ENCODE measurements around the gene SUGCT. TPM values are rescaled to one million over a fixed set of nuclear protein-coding genes. Genes with fewer than 3 reads are reported as not detected.

SUGCT gene
- total RNA-seq, 1 experiment from 2014 or later = 5.4 TPM

DNA sequence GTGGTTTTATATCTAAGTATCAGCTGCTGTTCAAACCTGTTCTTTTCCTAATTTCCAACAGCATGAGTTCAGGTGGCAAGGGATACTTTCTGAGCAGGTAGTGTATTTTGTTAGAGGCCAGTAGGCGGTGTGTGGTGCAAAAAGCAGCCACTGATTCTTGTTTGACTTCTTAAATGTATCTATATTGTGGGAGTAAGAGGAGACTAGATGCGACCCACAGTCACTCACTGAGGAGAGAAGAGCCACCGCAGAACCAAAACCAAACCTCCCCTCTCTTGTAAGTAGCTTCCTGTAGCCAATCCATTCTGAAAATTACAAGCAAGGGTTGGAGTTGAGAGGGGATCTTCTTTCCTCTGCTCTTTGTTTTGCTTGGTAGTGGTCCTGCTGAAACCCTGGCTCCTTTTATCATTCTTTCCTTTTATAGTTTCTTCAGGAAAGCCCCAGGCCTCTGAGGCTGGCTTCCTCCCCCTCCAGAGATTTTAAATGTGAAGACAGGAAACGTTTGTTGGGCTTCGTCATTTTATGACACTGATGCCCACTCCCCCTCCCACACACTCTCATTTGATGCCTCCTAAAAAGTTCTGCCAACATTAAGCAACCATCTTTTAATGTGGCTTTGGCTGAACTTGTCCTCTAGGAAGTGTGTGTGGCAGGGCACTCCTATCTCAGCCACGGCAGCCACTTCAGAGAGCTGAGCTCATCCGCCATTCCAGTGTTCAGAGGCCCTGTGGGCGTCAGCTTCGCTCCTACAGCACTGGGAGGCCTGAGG is 566.0 kb downstream of the SUGCT start:
- Histone ChIP-seq H2BK20ac (ENCODE audit: low read depth, low read length, poor library complexity, severe bottlenecking) (no peak overlapping the region), H2AK5ac (ENCODE audit: insufficient read length, low read length) (no peak overlapping the region), H4K20me1 (ENCODE audit: control insufficient read depth, insufficient read depth, insufficient read length) (no peaks in the 10 kb centered on the region), H3K56ac (ENCODE audit: insufficient read length, low read depth, low read length) (no peak overlapping the region), H4K91ac (ENCODE audit: insufficient read length, low read depth, low read length) (no peak overlapping the region), H3K9me3 (ENCODE audit: control insufficient read depth, low read depth, low read length) (no peaks in the 10 kb centered on the region), H3K79me2 (ENCODE audit: insufficient read depth, low read length) (no peaks in the 10 kb centered on the region), H3K23me2 (ENCODE audit: insufficient read length, low read depth, low read length, poor library complexity, severe bottlenecking) (no peaks in the 10 kb centered on the region), H3K18ac (ENCODE audit: insufficient read length, low read depth, low read length) (no peak overlapping the region), H3T11ph (ENCODE audit: low read length) (no peak overlapping the region), H4K5ac (ENCODE audit: insufficient read length, low read depth, low read length) (no peak overlapping the region), H3K79me1 (ENCODE audit: insufficient read depth, low read depth, low read length, poor library complexity, severe bottlenecking) (no peaks in the 10 kb centered on the region), H3K4me1 (ENCODE audit: insufficient read depth, low read length) (peaks cover 2% of the 10 kb centered on the region; the same call in 1 of the 2 replicates), H3K27me3 (ENCODE audit: insufficient read depth, low read length) (no peaks in the 10 kb centered on the region; the same call in 1 of the 2 replicates), H4K8ac (replicated peaks; ENCODE audit: insufficient read length, low read depth, low read length) (no peak overlapping the region), H2BK12ac (ENCODE audit: insufficient read length, low read depth, low read length) (no peak overlapping the region), H2AFZ (ENCODE audit: low read length) (peak overlapping the region; percentile 63), H2BK120ac (ENCODE audit: low read depth, low read length, poor library complexity, severe bottlenecking) (no peak overlapping the region), H3K23ac (ENCODE audit: insufficient read length, low read depth, low read length) (no peak overlapping the region), H3K4ac (ENCODE audit: low read depth, low read length) (no peak overlapping the region), H2BK5ac (ENCODE audit: insufficient read length, low read length) (no peak overlapping the region), H2BK15ac (ENCODE audit: low read depth, low read length) (no peak overlapping the region), H3K9ac (ENCODE audit: extremely low read depth, insufficient read length, low read length) (no peak overlapping the region), H3K4me2 (ENCODE audit: insufficient read depth, insufficient read length, low read length) (no peak overlapping the region), H3K14ac (ENCODE audit: insufficient read depth, low read length) (no peak overlapping the region), H3K27ac (ENCODE audit: insufficient read length, low read depth, low read length) (no peak overlapping the region)
- H3K36me3 Mint-ChIP-seq (ENCODE audit: insufficient read depth in 1 of 3, low read depth in 3 of 3) = no peaks in the 10 kb centered on the region
- peaks cover 12% of the 10 kb centered on the region in 2 experiments for H3K4me1 Mint-ChIP-seq
- H3K27me3 Mint-ChIP-seq (ENCODE audit: low read depth) = no peaks in the 10 kb centered on the region
- H3K9me3 Mint-ChIP-seq = no peaks in the 10 kb centered on the region
- no peak overlapping the region for H3K4me3 Mint-ChIP-seq
- no CpG with 5 or more reads among the region's 9 CpGs for WGBS (ENCODE audit: extremely low coverage, insufficient read length, low lambda C conversion rate)
- H3K27ac Mint-ChIP-seq = peak overlapping the region; percentile 39 to 75 (median 73)
- peak; percentile 36 for DNase-seq
- TF ChIP-seq, protein P1, sequence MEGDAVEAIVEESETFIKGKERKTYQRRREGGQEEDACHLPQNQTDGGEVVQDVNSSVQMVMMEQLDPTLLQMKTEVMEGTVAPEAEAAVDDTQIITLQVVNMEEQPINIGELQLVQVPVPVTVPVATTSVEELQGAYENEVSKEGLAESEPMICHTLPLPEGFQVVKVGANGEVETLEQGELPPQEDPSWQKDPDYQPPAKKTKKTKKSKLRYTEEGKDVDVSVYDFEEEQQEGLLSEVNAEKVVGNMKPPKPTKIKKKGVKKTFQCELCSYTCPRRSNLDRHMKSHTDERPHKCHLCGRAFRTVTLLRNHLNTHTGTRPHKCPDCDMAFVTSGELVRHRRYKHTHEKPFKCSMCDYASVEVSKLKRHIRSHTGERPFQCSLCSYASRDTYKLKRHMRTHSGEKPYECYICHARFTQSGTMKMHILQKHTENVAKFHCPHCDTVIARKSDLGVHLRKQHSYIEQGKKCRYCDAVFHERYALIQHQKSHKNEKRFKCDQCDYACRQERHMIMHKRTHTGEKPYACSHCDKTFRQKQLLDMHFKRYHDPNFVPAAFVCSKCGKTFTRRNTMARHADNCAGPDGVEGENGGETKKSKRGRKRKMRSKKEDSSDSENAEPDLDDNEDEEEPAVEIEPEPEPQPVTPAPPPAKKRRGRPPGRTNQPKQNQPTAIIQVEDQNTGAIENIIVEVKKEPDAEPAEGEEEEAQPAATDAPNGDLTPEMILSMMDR (conservative IDR thresholded peaks at IDR 0.05) = peak; percentile 48
